GM18870 (cell line): ENCODE measurements around the gene RHOT1.
"Not testable (repeated sequence)": the region's sequence is repeated elsewhere in the genome, so short reads cannot be mapped to it uniquely, and the experiment has no call there.

Experiments
- ATAC-seq: cut with Tn5 transposase; IDR thresholded peaks from one replicate; pipeline ENCODE4 v1.9.1; 2021; ENCODE audit warnings: moderate library complexity; ENCODE audit not compliant: unreplicated experiment

RHOT1 gene

GRCh38 chr17:32142038-32142856, at the start of gene RHOT1:
Gene RHOT1, plus strand, starts transcription at chr17:32142502. Its CDS starts 191 bp downstream, at chr17:32142693.
- no peak for ATAC-seq

- no peak for ATAC-seq
Observed at GRCh38 chr17:32099686-32100085, 42.6 kb upstream of the RHOT1 start.

GRCh38 chr17:32100323-32100722, 42.0 kb upstream of the RHOT1 start:
- ATAC-seq = not testable (repeated sequence)

- no peak for ATAC-seq
Observed at GRCh38 chr17:32100971-32101631, 41.2 kb upstream of the RHOT1 start.

GRCh38 chr17:32102172-32102571, 40.1 kb upstream of the RHOT1 start:
- no peak for ATAC-seq

- no peak for ATAC-seq
Observed at GRCh38 chr17:32102646-32103186, 39.6 kb upstream of the RHOT1 start.

- no peak for ATAC-seq
Observed at GRCh38 chr17:32103476-32104113, 38.7 kb upstream of the RHOT1 start.

GRCh38 chr17:32104158-32104557, 38.1 kb upstream of the RHOT1 start:
- no peak for ATAC-seq

GRCh38 chr17:32106471-32106981, 35.8 kb upstream of the RHOT1 start:
- ATAC-seq = not testable (repeated sequence)

- ATAC-seq = not testable (repeated sequence)
Observed at GRCh38 chr17:32107194-32107593, 35.1 kb upstream of the RHOT1 start.

- no peak for ATAC-seq
Observed at GRCh38 chr17:32110596-32110995, 31.7 kb upstream of the RHOT1 start.

- ATAC-seq = no peak
Observed at GRCh38 chr17:32111141-32111771, 31.0 kb upstream of the RHOT1 start.

GRCh38 chr17:32112416-32112815, 29.9 kb upstream of the RHOT1 start:
- no peak for ATAC-seq

- no peak for ATAC-seq
Observed at GRCh38 chr17:32114536-32114935, 27.8 kb upstream of the RHOT1 start.

GRCh38 chr17:32115546-32115945, 26.8 kb upstream of the RHOT1 start:
- ATAC-seq = not testable (repeated sequence)

GRCh38 chr17:32116937-32117336, 25.4 kb upstream of the RHOT1 start:
- no peak for ATAC-seq

- ATAC-seq = no peak
Observed at GRCh38 chr17:32117399-32117798, 24.9 kb upstream of the RHOT1 start.

GRCh38 chr17:32118088-32118487, 24.2 kb upstream of the RHOT1 start:
- ATAC-seq = not testable (repeated sequence)

GRCh38 chr17:32118835-32119234, 23.5 kb upstream of the RHOT1 start:
- ATAC-seq = no peak

- no peak for ATAC-seq
Observed at GRCh38 chr17:32120141-32120540, 22.2 kb upstream of the RHOT1 start.

- ATAC-seq = no peak
Observed at GRCh38 chr17:32120716-32121115, 21.6 kb upstream of the RHOT1 start.
